GM04504 (cell line): ENCODE measurements around the gene RBBP8.

Experiments used
- DNase-seq: peaks from one replicate; pipeline ENCODE4 v3.0.0-alpha.2; 2012; ENCODE audit warnings: low read depth

The RBBP8 gene

GRCh38 chr18:23065234-23065806, 132.2 kb downstream of the RBBP8 start:
- DNase-seq: no peak

- DNase-seq: no peak
Observed at GRCh38 chr18:23066060-23066459, 132.9 kb downstream of the RBBP8 start.

- no peak for DNase-seq
Observed at GRCh38 chr18:23066504-23067039, 133.4 kb downstream of the RBBP8 start.

- DNase-seq: no peak
Observed at GRCh38 chr18:23067236-23067635, 134.1 kb downstream of the RBBP8 start.

GRCh38 chr18:23068011-23068410, 134.9 kb downstream of the RBBP8 start:
- no peak for DNase-seq

GRCh38 chr18:23068570-23069310, 135.6 kb downstream of the RBBP8 start:
- DNase-seq: no peak

- DNase-seq: no peak
Observed at GRCh38 chr18:23069481-23069880, 136.4 kb downstream of the RBBP8 start.

GRCh38 chr18:23069898-23070297, 136.8 kb downstream of the RBBP8 start:
- DNase-seq: no peak

- DNase-seq: no peak
Observed at GRCh38 chr18:23071285-23071684, 138.2 kb downstream of the RBBP8 start.

GRCh38 chr18:23072079-23072478, 139.0 kb downstream of the RBBP8 start:
- DNase-seq: no peak

GRCh38 chr18:23073996-23074606, 141.0 kb downstream of the RBBP8 start:
- no peak for DNase-seq
